Keratinocyte (primary cell): Measurements from ENCODE around the gene SLC39A11. TPM values are rescaled to one million over a fixed set of nuclear protein-coding genes. Genes with fewer than 3 reads are reported as not detected.

Experiments used
- DNase-seq: peaks from one replicate; pipeline ENCODE4 v3.0.0-alpha.2; 2011; ENCODE audit warnings: low read depth, missing footprints, low spot score
- FAIRE-seq: peaks from 2 replicates; lab custom pipeline; 2011; peaks lifted over from hg19 to GRCh38; lab: Jason Lieb, UNC
- H2AFZ ChIP-seq: 2 replicates; pipeline ENCODE4 v1.6.0; 2012; ENCODE audit warnings: low read length, control low read depth, inconsistent platforms; ENCODE audit not compliant: control insufficient read depth
- H3K27ac ChIP-seq: 2 replicates; pipeline ENCODE4 v1.5.1; 2011; ENCODE audit warnings: low read length; ENCODE audit not compliant: control insufficient read depth, insufficient read depth
- H3K27me3 ChIP-seq: 3 replicates; pipeline ENCODE4 v1.6.0; 2011; ENCODE audit warnings: low read length; ENCODE audit not compliant: control insufficient read depth, insufficient read depth; ENCODE audit errors: extremely low read depth
- H3K36me3 ChIP-seq, 2 experiments: 2 replicates in 1 of 2; 3 replicates in 1 of 2; pipeline ENCODE4 v1.5.1; 2011; ENCODE audit warnings: low read length in 2 of 2, mild to moderate bottlenecking in 1 of 2; ENCODE audit not compliant: control insufficient read depth in 2 of 2, insufficient read depth in 2 of 2; ENCODE audit errors: extremely low read depth in 1 of 2
- H3K4me1 ChIP-seq: 3 replicates; pipeline ENCODE4 v1.5.1; 2011; ENCODE audit warnings: low read length; ENCODE audit not compliant: control insufficient read depth, insufficient read depth; ENCODE audit errors: extremely low read depth
- H3K4me2 ChIP-seq: 3 replicates; pipeline ENCODE4 v1.6.0; 2011; ENCODE audit warnings: low read depth, low read length; ENCODE audit not compliant: control insufficient read depth, insufficient read depth; ENCODE audit errors: extremely low read depth
- H3K4me3 ChIP-seq, 3 experiments: fragments of 200-600 bp in 1 of 3; sonication (generic) in 1 of 3; 2 replicates in 2 of 3; 3 replicates in 1 of 3; pipeline ENCODE4 v1.5.1; 2011 to 2016; ENCODE audit warnings: low read length in 3 of 3, mild to moderate bottlenecking in 3 of 3, control low read depth in 2 of 3, inconsistent platforms in 1 of 3, low read depth in 1 of 3, mixed read lengths in 1 of 3, mixed run types in 1 of 3, moderate library complexity in 1 of 3; ENCODE audit not compliant: control insufficient read depth in 2 of 3, insufficient read depth in 2 of 3; ENCODE audit errors: extremely low read depth in 1 of 3
- H3K79me2 ChIP-seq: 2 replicates; pipeline ENCODE4 v1.6.0; 2012; ENCODE audit warnings: low read length; ENCODE audit not compliant: control insufficient read depth, insufficient read depth
- H3K9ac ChIP-seq: 3 replicates; pipeline ENCODE4 v1.6.0; 2011; ENCODE audit warnings: low read length; ENCODE audit not compliant: control insufficient read depth, insufficient read depth; ENCODE audit errors: extremely low read depth
- H3K9me1 ChIP-seq: 3 replicates; pipeline ENCODE4 v1.6.0; 2011; ENCODE audit warnings: low read length; ENCODE audit not compliant: control insufficient read depth, insufficient read depth; ENCODE audit errors: extremely low read depth
- H3K9me3 ChIP-seq: 2 replicates; pipeline ENCODE4 v1.5.1; 2012; ENCODE audit warnings: low read depth, low read length; ENCODE audit not compliant: control insufficient read depth
- H4K20me1 ChIP-seq: 3 replicates; pipeline ENCODE4 v1.6.0; 2011; ENCODE audit warnings: low read length; ENCODE audit not compliant: control insufficient read depth, insufficient read depth; ENCODE audit errors: extremely low read depth
- CTCF ChIP-seq, 3 experiments: IDR thresholded peaks in 1 of 3; conservative IDR thresholded peaks in 1 of 3; optimal IDR thresholded peaks in 1 of 3; 2 replicates in 2 of 3; 3 replicates in 1 of 3; pipeline versions ENCODE3 to v1.5.1; 2011; ENCODE audit warnings: low read length in 3 of 3, mild to moderate bottlenecking in 3 of 3, moderate library complexity in 2 of 3, control low read depth in 1 of 3, inconsistent platforms in 1 of 3; ENCODE audit not compliant: insufficient read depth in 2 of 3; ENCODE audit errors: extremely low read depth in 1 of 3
- EZH2 ChIP-seq: IDR thresholded peaks from one replicate; pipeline ENCODE4 v1.6.1; 2012; ENCODE audit warnings: inconsistent platforms, mild to moderate bottlenecking, low read length, moderate library complexity
- dilution Hi-C: fragments of 300-500 bp; cut with MboI; formaldehyde crosslinking; loops from one replicate; pipeline ENCODE4 v1.7.0; 2020; ENCODE audit warnings: low sequenced_read_pairs; ENCODE audit not compliant: extremely low pct_ligation_motif_present
- polyA plus RNA-seq, 5 experiments: library from polyadenylated mRNA; depleted of rRNA in 3 of 5; stranded (reverse) in 3 of 5; stranded (forward) in 1 of 5; unstranded in 1 of 5; fragments of >200 nt; gene quantifications; 1 replicate in 1 of 5; 2 replicates in 3 of 5; 3 replicates in 1 of 5; pipeline versions ENCODE4 v1.2.1 to v1.2.3, GENCODE V29; 2011 to 2012; ENCODE audit warnings: missing spikeins in 2 of 5, low read depth in 1 of 5, low replicate concordance in 1 of 5

The SLC39A11 gene
- polyA plus RNA-seq, 1 donor (not counting 4 experiments of a cell fraction or from before 2014, with no cell fraction given) = 11.5 TPM

DNA sequence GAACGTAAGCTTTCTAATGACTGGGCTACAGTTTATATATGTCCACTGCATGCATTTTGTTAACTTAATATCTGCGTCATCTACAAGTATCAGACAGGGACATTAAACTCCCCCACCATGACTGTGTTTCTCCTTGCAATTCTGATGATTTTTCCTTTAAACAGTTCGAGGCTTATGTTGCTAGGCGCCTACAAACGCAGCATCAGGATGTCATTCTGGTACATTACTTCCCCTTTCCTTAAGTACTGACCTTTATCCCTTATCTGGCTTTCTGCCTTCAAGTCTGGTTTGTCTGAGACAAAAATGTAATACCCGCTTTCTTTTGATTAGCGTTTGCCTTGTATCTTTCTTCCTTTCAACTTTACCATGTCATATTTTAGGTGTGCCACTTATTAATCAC lies 362.4 kb downstream of the SLC39A11 start:
- H2AFZ ChIP-seq = no peak overlapping the region
- no peak overlapping the region for H3K9ac ChIP-seq
- H3K9me3 ChIP-seq = no peaks in the 10 kb centered on the region
- no peaks in the 10 kb centered on the region for H4K20me1 ChIP-seq
- H3K4me1 ChIP-seq = peaks cover 10% of the 10 kb centered on the region
- H3K9me1 ChIP-seq = no peaks in the 10 kb centered on the region
- DNase-seq = no peak
- dilution Hi-C loops = no loop called here
- H3K27me3 ChIP-seq = no peaks in the 10 kb centered on the region
- no peaks in the 10 kb centered on the region for H3K79me2 ChIP-seq
- no peak overlapping the region for H3K4me2 ChIP-seq
- no peaks in the 10 kb centered on the region for H3K36me3 ChIP-seq
- no peak for FAIRE-seq
- no peak overlapping the region for H3K4me3 ChIP-seq
- no peak overlapping the region for H3K27ac ChIP-seq
- TF ChIP-seq CTCF (optimal IDR thresholded peaks at IDR 0.05 in 1 of 3, IDR thresholded peaks at IDR 0.05 in 1 of 3, conservative IDR thresholded peaks at IDR 0.05 in 1 of 3; ENCODE audit: extremely low read depth in 1 of 3, insufficient read depth in 2 of 3, low read length in 3 of 3) (no peak), EZH2 (no peak)

GRCh38 chr17:72726936-72727335 lies 365.6 kb downstream of the SLC39A11 start:
- no peaks in the 10 kb centered on the region for H3K9me1 ChIP-seq
- no peaks in the 10 kb centered on the region for H3K27me3 ChIP-seq
- no peaks in the 10 kb centered on the region for H4K20me1 ChIP-seq
- no peaks in the 10 kb centered on the region for H3K9me3 ChIP-seq
- H3K4me3 ChIP-seq = no peak overlapping the region
- no peaks in the 10 kb centered on the region for H3K79me2 ChIP-seq
- peaks cover 26% of the 10 kb centered on the region for H3K4me1 ChIP-seq
- no peak overlapping the region for H3K9ac ChIP-seq
- no peak for DNase-seq
- H3K4me2 ChIP-seq = no peak overlapping the region
- H2AFZ ChIP-seq = no peak overlapping the region
- peak; percentile 41 for FAIRE-seq
- H3K27ac ChIP-seq = no peak overlapping the region
- dilution Hi-C loops = no loop called here
- peak in 1 of 3 experiments; percentile 8 for TF ChIP-seq CTCF (optimal IDR thresholded peaks at IDR 0.05 in 1 of 3, IDR thresholded peaks at IDR 0.05 in 1 of 3, conservative IDR thresholded peaks at IDR 0.05 in 1 of 3; ENCODE audit: extremely low read depth in 1 of 3, insufficient read depth in 2 of 3, low read length in 3 of 3)
- no peak for TF ChIP-seq EZH2
- H3K36me3 ChIP-seq = no peaks in the 10 kb centered on the region
